ENCODE measurements around the gene DDX56. TPM values are rescaled to one million over a fixed set of nuclear protein-coding genes. Genes with fewer than 3 reads are reported as not detected.
A peak's percentile ranks its signal among the peaks of the same experiment; 100 is the strongest.

Gene DDX56
- total and polyA plus RNA-seq, 2 of the 13 experiments (the other 11 are each of a cell fraction or from before 2014, with no cell fraction given): 82.6 to 120 TPM

- TF ChIP-seq PLRG1 (conservative IDR thresholded peaks at IDR 0.05) (no peak), MNT (IDR thresholded peaks at IDR 0.05) (no peak), ZBTB21 (CRISPR knock-in tag; IDR thresholded peaks at IDR 0.05) (peak; percentile 99), ZMYM2 (CRISPR knock-in tag; IDR thresholded peaks at IDR 0.05) (no peak), ZNF253 (CRISPR knock-in tag; IDR thresholded peaks at IDR 0.05; ENCODE audit: borderline replicate concordance) (no peak), ZNF292 (CRISPR knock-in tag; IDR thresholded peaks at IDR 0.05; ENCODE audit: borderline replicate concordance, low read depth) (0 out of 2 replicates have a peak, but pooled peaks have one; percentile 1), ZNF33B (CRISPR knock-in tag; IDR thresholded peaks at IDR 0.05) (no peak), E2F1 (CRISPR knock-in tag; IDR thresholded peaks at IDR 0.05) (peak; percentile 50; the same call in 1 of the 2 replicates), POLR2AphosphoS2 (IDR thresholded peaks at IDR 0.05; ENCODE audit: low read depth, low read length) (no peak), ZNF468 (CRISPR knock-in tag; IDR thresholded peaks at IDR 0.05) (0 out of 2 replicates have a peak, but pooled peaks have one; percentile 87), NR1H2 (CRISPR knock-in tag; IDR thresholded peaks at IDR 0.05; ENCODE audit: borderline replicate concordance, low read depth) (no peak), ZNF414 (CRISPR knock-in tag; IDR thresholded peaks at IDR 0.05) (peak; percentile 77; the same call in 1 of the 2 replicates), ZNF597 (CRISPR knock-in tag; IDR thresholded peaks at IDR 0.05) (no peak), TAF1 (CRISPR knock-in tag; IDR thresholded peaks at IDR 0.05) (peak; percentile 87), ZNF646 (CRISPR knock-in tag; IDR thresholded peaks at IDR 0.05) (no peak), ZNF362 (CRISPR knock-in tag; IDR thresholded peaks at IDR 0.05; ENCODE audit: borderline replicate concordance) (no peak)
These were observed 32.8 kb upstream of the DDX56 start, which contains the start of gene OGDH (continued) for GRCh38 chr7:44606341-44607140.

Measured in HepG2 (cell line).